Endothelial cell of umbilical vein (primary cell): Measurements from ENCODE around the gene NTN5.

Source experiments
- CTCF ChIP-seq, 2 donors: IDR thresholded peaks; 1 replicate in 1 of 2; 2 replicates in 1 of 2; pipeline ENCODE4 v1.5.1; 2011; ENCODE audit warnings: low read length in 2 of 2, mild to moderate bottlenecking in 2 of 2, moderate library complexity in 2 of 2, control low read depth in 1 of 2, inconsistent platforms in 1 of 2, low read depth in 1 of 2; ENCODE audit not compliant: insufficient read depth in 1 of 2; ENCODE audit errors: extremely low read depth in 1 of 2
- EZH2 ChIP-seq: IDR thresholded peaks from 2 replicates; pipeline ENCODE4 v1.6.1; 2012; ENCODE audit warnings: borderline replicate concordance, low read depth, mild to moderate bottlenecking, moderate library complexity, low read length, inconsistent platforms; ENCODE audit not compliant: severe bottlenecking
- GATA2 ChIP-seq: IDR thresholded peaks from 2 replicates; pipeline ENCODE4 v1.7.0; 2011; ENCODE audit warnings: low read depth, mild to moderate bottlenecking, moderate library complexity, mixed read lengths, low read length; ENCODE audit not compliant: insufficient read length, insufficient read depth
- MAX ChIP-seq: IDR thresholded peaks from 2 replicates; pipeline ENCODE4 v1.6.1; 2011; ENCODE audit not compliant: insufficient read depth, insufficient read length
- MYC ChIP-seq: IDR thresholded peaks from one replicate; pipeline ENCODE4 v1.6.1; 2011; ENCODE audit warnings: mild to moderate bottlenecking, low read depth, low read length
- POLR2A ChIP-seq: IDR thresholded peaks from 2 replicates; pipeline ENCODE4 v1.6.1; 2012; ENCODE audit warnings: low read depth, mild to moderate bottlenecking, control low read depth, low read length
- POLR2AphosphoS5 ChIP-seq: IDR thresholded peaks from 2 replicates; pipeline ENCODE4 v1.6.1; 2012; ENCODE audit warnings: low read depth, mild to moderate bottlenecking, control low read depth, low read length, moderate library complexity; ENCODE audit not compliant: insufficient read depth

- TF ChIP-seq CTCF (IDR thresholded peaks at IDR 0.05; ENCODE audit: extremely low read depth in 1 of 2, insufficient read depth in 1 of 2, low read depth in 1 of 2, low read length in 2 of 2) = no peak
- TF ChIP-seq POLR2AphosphoS5 = no peak
- TF ChIP-seq POLR2A = no peak
- no peak for TF ChIP-seq EZH2
- TF ChIP-seq GATA2 = no peak
- no peak for TF ChIP-seq MYC
- no peak for TF ChIP-seq MAX
Measured at GRCh38 chr19:48635263-48635965, 37.4 kb downstream of the NTN5 start.
